ENCODE measurements around the gene GALE.

The GALE gene

GRCh38 chr1:23763041-23763577, 37.4 kb downstream of the GALE start:
- Histone ChIP-seq H3K27me3 (ENCODE audit: insufficient read depth, insufficient read length) (no peaks in the 10 kb centered on the region), H3K4me3 (ENCODE audit: insufficient read length, low read depth) (no peak overlapping the region), H3K9me3 (ENCODE audit: insufficient read depth, low read length) (no peaks in the 10 kb centered on the region), H3K4me1 (ENCODE audit: insufficient read depth, insufficient read length) (peaks cover 3% of the 10 kb centered on the region), H3K36me3 (ENCODE audit: insufficient read depth, insufficient read length, low read length) (peaks cover 53% of the 10 kb centered on the region), H3K9ac (ENCODE audit: insufficient read length, low read depth) (no peak overlapping the region)
- DNase-seq (ENCODE audit: low read depth, low spot score), result no peak
- TF ChIP-seq SUZ12 (IDR thresholded peaks at IDR 0.05; ENCODE audit: extremely low read depth, insufficient read depth, insufficient read length) (no peak), ZNF274 (IDR thresholded peaks at IDR 0.05; ENCODE audit: low read depth, low read length) (no peak), YY1 (IDR thresholded peaks at IDR 0.05; ENCODE audit: insufficient read depth, insufficient read length) (no peak)

GRCh38 chr1:23759277-23759676, 41.3 kb downstream of the GALE start:
- Histone ChIP-seq H3K9me3 (ENCODE audit: insufficient read depth, low read length) (no peaks in the 10 kb centered on the region), H3K36me3 (ENCODE audit: insufficient read depth, insufficient read length, low read length) (peaks cover 76% of the 10 kb centered on the region), H3K27me3 (ENCODE audit: insufficient read depth, insufficient read length) (no peaks in the 10 kb centered on the region), H3K4me3 (ENCODE audit: insufficient read length, low read depth) (no peak overlapping the region), H3K9ac (ENCODE audit: insufficient read length, low read depth) (no peak overlapping the region), H3K4me1 (ENCODE audit: insufficient read depth, insufficient read length) (peaks cover 3% of the 10 kb centered on the region)
- no peak for DNase-seq (ENCODE audit: low read depth, low spot score)
- no peak for TF ChIP-seq YY1 (IDR thresholded peaks at IDR 0.05; ENCODE audit: insufficient read depth, insufficient read length)
- no peak for TF ChIP-seq SUZ12 (IDR thresholded peaks at IDR 0.05; ENCODE audit: extremely low read depth, insufficient read depth, insufficient read length)
- no peak for TF ChIP-seq ZNF274 (IDR thresholded peaks at IDR 0.05; ENCODE audit: low read depth, low read length)

- H3K36me3 ChIP-seq (ENCODE audit: insufficient read depth, insufficient read length, low read length), result peaks cover 87% of the 10 kb centered on the region
- H3K4me1 ChIP-seq (ENCODE audit: insufficient read depth, insufficient read length), result peaks cover 3% of the 10 kb centered on the region
- H3K9ac ChIP-seq (ENCODE audit: insufficient read length, low read depth), result no peak overlapping the region
- no peaks in the 10 kb centered on the region for H3K27me3 ChIP-seq (ENCODE audit: insufficient read depth, insufficient read length)
- H3K9me3 ChIP-seq (ENCODE audit: insufficient read depth, low read length), result no peaks in the 10 kb centered on the region
- TF ChIP-seq SUZ12 (IDR thresholded peaks at IDR 0.05; ENCODE audit: extremely low read depth, insufficient read depth, insufficient read length) (no peak), ZNF274 (IDR thresholded peaks at IDR 0.05; ENCODE audit: low read depth, low read length) (no peak), YY1 (IDR thresholded peaks at IDR 0.05; ENCODE audit: insufficient read depth, insufficient read length) (no peak)
- no peak overlapping the region for H3K4me3 ChIP-seq (ENCODE audit: insufficient read length, low read depth)
- DNase-seq (ENCODE audit: low read depth, low spot score), result no peak
These were observed 42.7 kb downstream of the GALE start for GRCh38 chr1:23757812-23758211.

GRCh38 chr1:23756676-23757075, 43.9 kb downstream of the GALE start:
- Histone ChIP-seq H3K9me3 (ENCODE audit: insufficient read depth, low read length) (no peaks in the 10 kb centered on the region), H3K9ac (ENCODE audit: insufficient read length, low read depth) (no peak overlapping the region), H3K4me3 (ENCODE audit: insufficient read length, low read depth) (no peak overlapping the region), H3K4me1 (ENCODE audit: insufficient read depth, insufficient read length) (peaks cover 3% of the 10 kb centered on the region), H3K36me3 (ENCODE audit: insufficient read depth, insufficient read length, low read length) (peaks cover 91% of the 10 kb centered on the region), H3K27me3 (ENCODE audit: insufficient read depth, insufficient read length) (no peaks in the 10 kb centered on the region)
- no peak for DNase-seq (ENCODE audit: low read depth, low spot score)
- TF ChIP-seq YY1 (IDR thresholded peaks at IDR 0.05; ENCODE audit: insufficient read depth, insufficient read length) (no peak), SUZ12 (IDR thresholded peaks at IDR 0.05; ENCODE audit: extremely low read depth, insufficient read depth, insufficient read length) (no peak), ZNF274 (IDR thresholded peaks at IDR 0.05; ENCODE audit: low read depth, low read length) (no peak)

- no peak for DNase-seq (ENCODE audit: low read depth, low spot score)
- TF ChIP-seq SUZ12 (IDR thresholded peaks at IDR 0.05; ENCODE audit: extremely low read depth, insufficient read depth, insufficient read length) (no peak), YY1 (IDR thresholded peaks at IDR 0.05; ENCODE audit: insufficient read depth, insufficient read length) (no peak), ZNF274 (IDR thresholded peaks at IDR 0.05; ENCODE audit: low read depth, low read length) (no peak)
- Histone ChIP-seq H3K9me3 (ENCODE audit: insufficient read depth, low read length) (no peaks in the 10 kb centered on the region), H3K4me3 (ENCODE audit: insufficient read length, low read depth) (no peak overlapping the region), H3K27me3 (ENCODE audit: insufficient read depth, insufficient read length) (no peaks in the 10 kb centered on the region), H3K4me1 (ENCODE audit: insufficient read depth, insufficient read length) (no peaks in the 10 kb centered on the region), H3K36me3 (ENCODE audit: insufficient read depth, insufficient read length, low read length) (peaks cover 84% of the 10 kb centered on the region), H3K9ac (ENCODE audit: insufficient read length, low read depth) (no peak overlapping the region)
These were observed 47.6 kb downstream of the GALE start for GRCh38 chr1:23752909-23753308.

- TF ChIP-seq SUZ12 (IDR thresholded peaks at IDR 0.05; ENCODE audit: extremely low read depth, insufficient read depth, insufficient read length), result no peak
- TF ChIP-seq ZNF274 (IDR thresholded peaks at IDR 0.05; ENCODE audit: low read depth, low read length), result no peak
- no peak for TF ChIP-seq YY1 (IDR thresholded peaks at IDR 0.05; ENCODE audit: insufficient read depth, insufficient read length)
- H3K36me3 ChIP-seq (ENCODE audit: insufficient read depth, insufficient read length, low read length), result peaks cover 86% of the 10 kb centered on the region
- no peak overlapping the region for H3K9ac ChIP-seq (ENCODE audit: insufficient read length, low read depth)
- no peaks in the 10 kb centered on the region for H3K27me3 ChIP-seq (ENCODE audit: insufficient read depth, insufficient read length)
- H3K4me3 ChIP-seq (ENCODE audit: insufficient read length, low read depth), result no peak overlapping the region
- no peaks in the 10 kb centered on the region for H3K4me1 ChIP-seq (ENCODE audit: insufficient read depth, insufficient read length)
- H3K9me3 ChIP-seq (ENCODE audit: insufficient read depth, low read length), result no peaks in the 10 kb centered on the region
- DNase-seq (ENCODE audit: low read depth, low spot score), result no peak
These were observed 48.7 kb downstream of the GALE start for GRCh38 chr1:23751815-23752200.

GRCh38 chr1:23751050-23751814, 49.3 kb downstream of the GALE start:
- Histone ChIP-seq H3K9ac (ENCODE audit: insufficient read length, low read depth) (no peak overlapping the region), H3K27me3 (ENCODE audit: insufficient read depth, insufficient read length) (no peaks in the 10 kb centered on the region), H3K36me3 (ENCODE audit: insufficient read depth, insufficient read length, low read length) (peaks cover 84% of the 10 kb centered on the region), H3K4me3 (ENCODE audit: insufficient read length, low read depth) (no peak overlapping the region), H3K4me1 (ENCODE audit: insufficient read depth, insufficient read length) (no peaks in the 10 kb centered on the region), H3K9me3 (ENCODE audit: insufficient read depth, low read length) (no peaks in the 10 kb centered on the region)
- TF ChIP-seq YY1 (IDR thresholded peaks at IDR 0.05; ENCODE audit: insufficient read depth, insufficient read length), result no peak
- no peak for TF ChIP-seq SUZ12 (IDR thresholded peaks at IDR 0.05; ENCODE audit: extremely low read depth, insufficient read depth, insufficient read length)
- no peak for TF ChIP-seq ZNF274 (IDR thresholded peaks at IDR 0.05; ENCODE audit: low read depth, low read length)
- peak; percentile 16 for DNase-seq (ENCODE audit: low read depth, low spot score)

Data from NT2/D1 (cell line).